Measurements from ENCODE around the gene TTC28.

The TTC28 gene

GRCh38 chr22:27986459-27986858 is 693.2 kb downstream of the TTC28 start:
- DNase-seq (ENCODE audit: low read depth), result no peak

DNA sequence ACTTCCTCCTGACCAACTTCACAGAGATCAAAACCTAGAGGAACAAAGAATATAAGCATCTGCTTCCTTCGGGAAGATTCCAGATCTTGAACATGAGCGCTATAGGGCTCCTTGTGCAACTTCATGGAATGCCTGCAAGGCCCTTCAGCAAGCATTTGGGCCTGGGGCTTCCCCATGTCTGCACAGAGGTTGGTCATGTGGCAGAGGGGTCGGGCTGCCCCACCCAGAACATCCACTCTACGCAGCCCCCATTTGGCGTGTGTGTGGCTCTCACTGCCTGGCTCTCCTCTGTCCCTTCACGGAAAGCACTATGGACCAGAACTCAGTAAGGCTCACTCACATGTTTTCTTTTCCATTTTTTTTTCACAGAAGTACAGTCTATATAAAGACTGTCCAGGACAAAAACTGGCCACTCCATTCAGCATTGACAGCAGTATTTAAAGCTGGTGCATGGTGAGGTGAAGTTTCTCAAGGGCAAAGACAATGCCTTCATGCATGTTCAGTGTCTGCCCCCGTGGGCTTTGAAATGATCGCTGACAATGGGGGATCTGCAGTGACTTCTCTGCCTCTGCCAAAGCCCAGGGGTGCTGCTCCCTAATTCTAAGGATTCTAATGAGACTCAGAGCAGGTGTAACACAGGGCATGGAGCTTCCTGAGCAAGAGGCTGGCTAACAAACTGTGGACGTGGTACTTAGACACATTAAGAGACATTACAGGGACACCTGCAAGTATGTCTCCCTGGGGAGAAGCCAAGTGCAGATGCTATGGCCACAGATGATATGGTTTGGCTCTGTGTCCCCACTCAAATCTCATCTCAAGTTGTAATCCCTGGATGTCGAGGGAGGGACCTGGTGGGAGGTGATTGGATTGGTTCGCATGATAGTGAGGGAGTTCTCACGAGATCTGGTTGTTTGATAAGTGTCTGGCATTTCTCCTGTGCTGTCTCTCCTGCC is 694.0 kb downstream of the TTC28 start:
- DNase-seq (ENCODE audit: low read depth), result no peak

DNA sequence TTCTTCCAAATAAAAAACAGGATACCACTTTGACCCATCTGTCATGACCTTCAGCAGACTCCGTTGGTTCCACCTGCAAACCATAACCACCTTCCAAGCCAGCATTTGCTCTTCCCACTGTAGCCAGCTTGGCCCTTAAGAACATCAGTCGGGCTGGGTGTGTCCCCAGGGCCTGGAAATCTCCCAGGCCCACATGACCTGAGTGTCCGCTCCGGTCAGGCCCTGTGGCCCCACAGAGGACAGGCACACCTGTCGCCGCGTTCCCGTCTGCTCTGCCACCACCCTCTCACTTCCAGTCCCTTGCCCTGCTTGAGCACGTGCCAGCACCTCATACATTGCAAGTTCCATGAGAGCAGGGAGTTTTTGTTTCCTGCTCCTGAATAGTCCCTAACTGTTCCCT is 694.9 kb downstream of the TTC28 start:
- DNase-seq (ENCODE audit: low read depth), result no peak

DNA sequence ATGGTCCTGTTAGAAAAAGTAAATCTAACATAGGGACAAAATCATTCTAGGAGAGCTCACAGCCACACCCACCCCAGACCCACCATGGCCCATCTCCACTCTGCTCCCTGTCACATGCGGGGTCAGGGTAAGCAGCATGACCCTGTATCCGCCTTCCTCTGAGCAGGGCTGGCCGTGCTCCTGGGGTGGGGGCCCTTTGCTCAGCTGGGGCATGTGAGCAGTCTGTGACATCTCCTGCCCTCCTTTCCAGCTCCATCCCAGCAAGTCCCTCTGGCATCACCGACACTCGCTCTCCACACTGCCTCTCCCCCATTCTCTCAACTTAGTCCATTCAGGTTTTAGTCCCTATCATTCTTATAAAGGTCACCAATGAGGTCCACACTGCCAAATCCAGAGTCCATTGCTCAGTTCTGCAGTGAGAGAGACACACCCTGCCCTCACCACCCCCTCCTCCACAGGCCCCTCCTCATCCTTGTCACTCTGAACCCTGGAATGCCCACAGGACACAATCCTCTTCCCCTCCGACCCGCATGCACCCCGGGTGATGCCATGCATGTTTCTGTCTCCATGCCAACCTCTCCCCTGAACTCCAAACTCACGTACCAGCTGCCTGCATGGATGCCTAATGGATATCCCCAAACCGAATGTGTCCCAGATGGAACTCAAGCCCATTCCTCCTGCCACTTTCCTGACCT is 695.5 kb downstream of the TTC28 start:
- no peak for DNase-seq (ENCODE audit: low read depth)

DNA sequence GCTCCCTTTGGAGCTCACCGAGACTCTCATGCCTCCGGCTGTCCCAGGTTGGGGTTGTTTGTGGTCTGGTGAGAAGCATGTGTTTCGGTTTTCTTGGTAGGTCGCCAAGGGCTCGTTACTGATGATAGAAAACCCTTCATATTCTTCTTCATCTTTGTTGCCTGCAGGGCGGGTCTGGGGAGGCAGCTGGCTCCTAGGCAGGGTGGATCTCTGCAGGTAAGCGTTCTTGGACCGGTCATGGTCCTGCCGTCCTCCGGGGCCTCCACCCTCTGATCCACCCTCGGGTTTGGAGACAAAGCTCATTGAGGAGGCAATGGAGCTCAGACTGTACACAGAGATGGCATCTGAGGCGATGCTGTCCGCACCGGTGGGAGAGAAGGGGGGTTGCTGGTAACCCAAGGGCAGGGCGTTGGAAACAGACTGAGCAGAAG is 696.3 kb downstream of the TTC28 start:
- DNase-seq (ENCODE audit: low read depth), result no peak

GRCh38 chr22:27982630-27983180 is 696.9 kb downstream of the TTC28 start:
- no peak for DNase-seq (ENCODE audit: low read depth)

DNA sequence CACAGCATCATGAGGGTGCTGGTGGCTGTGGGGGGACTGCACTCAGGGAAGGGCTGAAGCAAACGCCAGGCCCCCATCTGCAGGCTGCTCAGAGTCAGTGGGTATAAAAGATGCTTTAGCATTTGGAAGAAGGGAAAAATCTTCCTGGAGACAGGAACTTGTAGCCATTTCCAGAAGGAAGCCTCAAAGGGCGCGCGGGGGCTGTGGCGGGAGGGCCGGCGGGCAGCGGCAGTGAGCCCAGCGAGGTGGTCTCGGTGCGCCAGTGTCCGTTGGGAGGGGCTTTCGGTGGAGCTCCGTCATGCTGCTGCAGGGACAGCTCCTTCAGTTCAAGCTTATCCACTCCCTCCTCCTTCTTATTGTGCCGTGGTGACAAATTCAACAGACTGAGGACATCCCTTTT is 697.5 kb downstream of the TTC28 start:
- no peak for DNase-seq (ENCODE audit: low read depth)

DNA sequence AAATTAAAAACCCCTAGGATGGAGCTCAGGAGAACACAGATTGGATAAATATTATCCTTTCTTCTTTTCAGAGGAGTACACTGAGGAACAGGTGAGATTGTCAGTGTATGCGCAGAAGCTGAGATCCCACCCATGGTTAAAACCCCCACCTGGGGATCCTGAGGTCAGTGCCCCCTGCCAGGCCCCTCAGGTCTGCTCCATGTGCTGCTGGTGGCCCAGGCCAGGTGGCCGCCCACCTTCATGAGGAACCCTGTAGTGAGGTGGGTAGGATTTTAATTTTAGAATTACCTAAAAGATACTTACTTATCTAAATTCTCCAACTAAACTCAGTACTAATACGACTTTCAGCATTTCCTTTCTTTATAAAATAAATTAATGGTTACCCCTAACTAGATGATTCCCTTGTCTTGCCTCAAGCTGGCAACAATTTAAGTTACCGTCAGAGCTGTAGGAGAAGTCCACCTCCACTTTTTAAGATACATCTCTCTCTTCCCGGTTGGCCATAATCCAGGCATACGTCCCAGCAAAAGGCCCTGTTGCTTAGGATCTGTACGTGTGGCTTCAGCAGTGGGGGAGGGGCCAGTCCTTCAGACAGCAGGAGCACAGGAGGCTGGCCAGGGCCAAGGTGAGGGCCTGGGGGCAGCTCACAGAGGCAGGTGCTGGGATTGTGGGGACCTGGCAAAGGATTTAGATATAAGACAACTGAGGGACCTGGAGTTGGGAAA is 699.1 kb downstream of the TTC28 start:
- no peak for DNase-seq (ENCODE audit: low read depth)

DNA sequence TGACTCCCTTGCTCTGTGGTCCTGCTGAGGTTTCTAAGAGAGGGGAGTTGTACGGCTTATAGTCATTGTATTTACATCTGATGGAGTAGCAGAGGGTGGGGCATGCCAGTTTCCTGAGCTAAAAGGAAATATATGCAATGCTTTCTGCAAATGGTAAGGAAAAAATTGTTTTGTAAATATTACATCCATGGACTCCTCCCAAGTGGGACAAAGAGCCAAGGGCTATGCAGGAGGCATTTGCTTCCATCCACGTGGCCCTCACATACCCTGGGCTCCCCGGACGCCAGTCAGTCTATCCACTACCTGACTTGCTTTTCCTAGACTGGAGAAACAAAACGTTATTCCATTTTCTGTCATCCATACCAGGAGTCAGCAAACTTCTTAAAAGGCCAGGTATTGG is 700.8 kb downstream of the TTC28 start:
- no peak for DNase-seq (ENCODE audit: low read depth)

DNA sequence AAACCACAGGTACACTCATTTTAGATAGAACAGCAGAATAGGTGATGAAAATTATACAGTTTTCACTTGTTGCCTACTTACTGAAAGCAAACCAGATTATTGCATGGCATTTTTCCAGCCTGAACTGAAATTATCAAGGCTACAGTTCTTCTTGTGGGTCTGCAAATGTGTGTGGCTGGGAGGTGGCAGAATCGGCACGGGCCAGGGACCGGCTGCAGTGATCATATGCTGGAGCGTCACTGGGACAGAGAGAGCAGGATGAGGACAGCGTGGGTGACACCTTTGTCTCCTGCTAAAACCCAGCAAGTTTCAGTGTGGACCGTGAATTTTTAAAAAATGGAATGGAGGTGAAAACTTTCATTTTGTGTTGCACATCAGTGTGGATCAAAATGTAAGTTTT is 701.3 kb downstream of the TTC28 start:
- no peak for DNase-seq (ENCODE audit: low read depth)

GRCh38 chr22:27976586-27976985 is 703.1 kb downstream of the TTC28 start:
- no peak for DNase-seq (ENCODE audit: low read depth)

DNA sequence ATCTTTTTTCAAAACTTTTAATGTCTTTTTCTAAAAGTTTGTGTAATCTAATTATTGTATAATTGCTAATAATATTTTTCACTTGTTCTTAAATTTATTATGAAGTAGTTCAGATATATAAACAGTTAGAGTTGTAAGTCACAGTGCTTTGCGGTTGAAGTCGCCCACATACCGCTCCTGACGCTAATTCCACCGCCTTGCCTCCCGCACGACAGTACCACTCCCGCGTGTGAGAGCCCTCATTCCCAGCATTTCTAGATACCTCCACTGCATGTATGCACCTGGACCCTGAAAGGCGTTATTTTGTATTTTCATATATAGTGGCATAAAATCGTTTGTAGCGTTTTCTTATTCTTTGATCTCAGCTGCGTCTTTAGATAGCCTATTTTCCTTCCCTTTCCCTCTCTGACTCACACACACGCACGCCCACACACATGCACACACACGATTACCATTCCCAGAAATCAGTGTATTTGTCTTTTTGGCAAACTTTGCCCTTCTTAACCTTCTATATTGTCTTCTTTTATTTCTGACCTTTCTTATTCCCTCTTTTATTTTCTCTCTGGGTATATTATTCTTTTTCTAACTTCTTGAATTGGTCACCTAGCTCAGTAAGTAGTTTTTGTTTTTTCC is 704.1 kb downstream of the TTC28 start:
- DNase-seq (ENCODE audit: low read depth), result no peak

DNA sequence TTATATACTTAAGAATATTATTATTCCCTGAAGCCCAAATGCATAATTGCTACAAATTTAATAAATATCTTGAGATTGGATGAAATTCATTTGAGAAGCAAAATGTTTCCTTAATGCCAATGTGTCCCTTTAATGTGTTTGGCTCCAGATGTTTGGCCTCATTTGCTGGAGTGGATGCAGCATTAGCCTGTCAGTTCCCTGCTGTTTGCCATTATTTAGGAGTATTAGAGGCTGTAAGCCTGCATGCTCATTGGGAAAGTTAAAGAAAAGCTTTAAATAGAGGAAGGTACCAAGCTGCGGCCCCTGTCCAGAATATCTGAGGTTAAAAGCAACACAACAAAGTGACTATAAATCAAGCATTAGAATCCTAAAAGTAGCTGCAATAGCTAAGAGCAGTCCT is 705.8 kb downstream of the TTC28 start:
- DNase-seq (ENCODE audit: low read depth), result no peak

DNA sequence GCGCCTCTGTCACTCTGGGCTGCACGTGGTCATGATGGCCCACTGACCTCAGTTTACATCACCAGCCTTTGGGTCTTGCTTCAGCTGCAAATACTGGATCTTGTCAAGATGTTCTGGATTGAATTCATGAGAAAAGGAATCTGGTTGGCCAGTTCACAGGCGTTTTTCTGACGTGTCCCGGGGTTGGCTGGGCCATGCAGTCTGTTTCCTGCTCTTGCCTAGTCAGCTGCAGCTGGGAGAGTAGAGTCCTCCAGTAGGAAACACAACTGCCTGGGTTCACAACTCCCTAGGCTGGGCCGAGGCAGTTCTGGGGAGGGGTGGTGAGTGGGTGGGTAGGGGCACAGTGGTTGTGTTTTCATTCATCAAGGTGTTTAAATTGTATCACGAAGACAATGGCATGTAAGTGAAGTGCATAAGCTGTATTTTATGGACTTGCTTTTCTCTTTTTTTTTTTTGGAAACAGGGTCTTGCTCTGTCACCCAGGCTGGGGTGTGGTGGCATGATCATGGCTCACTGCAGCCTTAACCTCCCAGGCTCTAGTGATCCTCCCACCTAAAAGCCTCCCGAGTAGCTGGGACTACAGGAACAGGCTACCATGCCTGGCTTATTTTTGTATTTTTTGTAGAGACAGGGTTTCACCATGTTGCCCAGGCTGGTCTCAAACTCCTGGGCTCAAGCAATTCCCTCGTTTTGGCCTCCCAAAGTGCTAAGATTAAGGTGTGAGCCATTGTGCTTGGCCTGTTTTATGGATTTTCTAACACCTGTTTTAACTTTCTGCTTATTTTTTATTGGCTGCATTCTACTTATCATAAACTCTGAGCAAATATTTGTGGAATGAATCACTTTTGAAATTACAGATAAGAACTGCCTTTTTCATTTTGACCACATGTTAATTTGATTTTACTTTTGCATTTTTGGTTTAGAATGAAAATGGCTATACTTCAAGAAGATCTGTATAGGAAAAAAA is 706.6 kb downstream of the TTC28 start:
- DNase-seq (ENCODE audit: low read depth), result no peak

DNA sequence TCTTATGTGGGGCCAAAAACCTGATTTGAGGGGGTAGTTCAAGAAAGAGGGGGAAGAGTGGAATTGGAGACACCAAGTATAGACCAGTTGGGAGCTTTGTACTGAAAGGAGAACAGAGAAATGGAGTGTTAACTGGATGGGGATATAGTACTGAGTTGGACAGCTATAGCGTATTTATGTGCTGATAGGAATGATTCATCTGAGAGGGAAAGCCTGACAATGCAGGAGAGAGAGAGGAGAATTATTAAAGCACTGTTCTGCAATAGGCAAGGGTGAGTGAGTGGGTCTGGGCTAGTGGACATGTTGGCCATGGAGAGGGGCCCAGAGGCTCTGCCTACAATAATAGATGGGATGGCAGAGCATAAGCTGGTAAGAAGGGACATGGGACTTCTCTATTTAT is 707.7 kb downstream of the TTC28 start:
- DNase-seq (ENCODE audit: low read depth), result no peak

- peak; percentile 20 for DNase-seq (ENCODE audit: low read depth)
Measured at GRCh38 chr22:27970596-27971220, 708.9 kb downstream of the TTC28 start.

DNA sequence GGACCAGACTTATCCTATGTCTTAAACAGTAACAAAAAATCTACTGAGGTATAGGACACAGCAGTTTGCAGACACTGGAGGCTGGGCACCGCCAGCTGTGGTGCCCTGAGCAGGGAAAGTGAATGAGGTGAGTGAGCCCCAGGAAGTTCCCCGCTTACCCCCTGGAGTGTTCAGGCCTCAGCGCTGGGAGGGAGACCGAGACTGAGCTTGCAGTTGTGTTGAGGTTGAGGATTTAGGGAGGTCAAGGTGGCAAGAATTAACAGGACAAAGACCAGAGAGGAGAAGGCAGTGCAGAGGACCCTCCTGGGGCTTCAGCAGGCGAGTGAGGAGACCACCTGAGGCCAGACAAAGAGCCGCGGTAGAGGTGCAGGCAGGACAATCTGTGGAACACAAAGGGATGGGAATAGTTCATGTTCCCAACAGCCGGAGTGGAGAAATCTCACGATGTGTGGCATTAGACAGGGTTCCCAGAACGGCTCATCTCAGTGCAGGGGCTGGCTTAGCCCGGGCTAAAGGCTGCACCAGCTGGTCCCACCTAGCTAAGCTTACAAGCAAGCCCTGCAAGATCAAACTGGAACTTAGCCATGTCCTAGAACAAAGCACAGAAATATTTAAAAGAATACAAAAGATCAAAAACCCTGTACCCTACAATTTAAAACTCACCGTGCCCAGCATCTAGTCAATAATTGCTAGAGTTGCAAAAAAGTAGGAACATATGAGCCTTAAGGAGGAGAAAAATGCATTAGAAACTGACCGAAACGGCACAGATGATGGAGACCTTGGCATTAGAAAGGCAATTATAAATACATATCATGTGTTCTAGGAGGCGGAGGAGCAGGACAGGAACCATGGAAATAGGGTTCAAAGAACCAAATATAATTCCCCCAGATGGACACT is 713.2 kb downstream of the TTC28 start:
- DNase-seq (ENCODE audit: low read depth), result no peak

- no peak for DNase-seq (ENCODE audit: low read depth)
Measured at GRCh38 chr22:27962268-27963044, 717.2 kb downstream of the TTC28 start.
